ENCODE data around the gene HSD17B13. TPM values are rescaled to one million over a fixed set of nuclear protein-coding genes. Genes with fewer than 3 reads are reported as not detected.

The HSD17B13 gene
- total RNA-seq, 4 donors from 2014 or later: 0.14 to 2.4 (median 0.26) TPM; not detected in 1

GRCh38 chr4:87270825-87271224 is 51.9 kb downstream of the HSD17B13 start:
- Histone ChIP-seq H3K36me3 (no peaks in the 10 kb centered on the region), H3K9me3 (no peaks in the 10 kb centered on the region), H3K4me3 (no peak overlapping the region), H3K27ac (no peak overlapping the region), H3K27me3 (no peaks in the 10 kb centered on the region), H3K4me1 (peaks cover 0 to 9% of the 10 kb centered on the region in 2 donors)
- TF ChIP-seq POLR2A (IDR thresholded peaks at IDR 0.05): no peak
- no peak for DNase-seq
- intact Hi-C loops (cut with DNase I; ENCODE audit: low total_unique reads): no loop called here

GRCh38 chr4:87270144-87270543 is 52.5 kb downstream of the HSD17B13 start:
- Histone ChIP-seq H3K4me3 (no peak overlapping the region), H3K27ac (no peak overlapping the region), H3K27me3 (no peaks in the 10 kb centered on the region), H3K36me3 (no peaks in the 10 kb centered on the region), H3K4me1 (peaks cover 0 to 9% of the 10 kb centered on the region in 2 donors), H3K9me3 (no peaks in the 10 kb centered on the region)
- intact Hi-C loops (cut with DNase I; ENCODE audit: low total_unique reads): no loop called here
- no peak for DNase-seq
- no peak for TF ChIP-seq POLR2A (IDR thresholded peaks at IDR 0.05)
- TF ChIP-seq CTCF (IDR thresholded peaks at IDR 0.05): peak; percentile 34 to 52 (median 50)

- H3K9me3 ChIP-seq: no peaks in the 10 kb centered on the region
- H3K27me3 ChIP-seq: no peaks in the 10 kb centered on the region
- intact Hi-C loops (cut with DNase I; ENCODE audit: low total_unique reads): no loop called here
- no peak overlapping the region for H3K4me3 ChIP-seq
- H3K4me1 ChIP-seq: peaks cover 0 to 9% of the 10 kb centered on the region in 2 donors
- H3K27ac ChIP-seq: peak overlapping the region; percentile 60 to 72
- no peak for DNase-seq
- H3K36me3 ChIP-seq: no peaks in the 10 kb centered on the region
- TF ChIP-seq CTCF (IDR thresholded peaks at IDR 0.05): no peak
- TF ChIP-seq POLR2A (IDR thresholded peaks at IDR 0.05): no peak
Measured at GRCh38 chr4:87268411-87268810, 54.3 kb downstream of the HSD17B13 start.

GRCh38 chr4:87266986-87267385 is 55.7 kb downstream of the HSD17B13 start:
- H3K27ac ChIP-seq: peak overlapping the region; percentile 60 to 72
- H3K27me3 ChIP-seq: no peaks in the 10 kb centered on the region
- DNase-seq: no peak
- no peaks in the 10 kb centered on the region for H3K9me3 ChIP-seq
- H3K4me3 ChIP-seq: no peak overlapping the region
- no peaks in the 10 kb centered on the region for H3K36me3 ChIP-seq
- intact Hi-C loops (cut with DNase I; ENCODE audit: low total_unique reads): no loop called here
- peaks cover 0 to 9% of the 10 kb centered on the region in 2 donors for H3K4me1 ChIP-seq
- TF ChIP-seq CTCF (IDR thresholded peaks at IDR 0.05) (no peak), POLR2A (IDR thresholded peaks at IDR 0.05) (no peak)

GRCh38 chr4:87262886-87263285 is 59.8 kb downstream of the HSD17B13 start:
- TF ChIP-seq CTCF (IDR thresholded peaks at IDR 0.05): no peak
- no peak for TF ChIP-seq POLR2A (IDR thresholded peaks at IDR 0.05)
- intact Hi-C loops (cut with DNase I; ENCODE audit: low total_unique reads): no loop called here

GRCh38 chr4:87260477-87260876 is 62.2 kb downstream of the HSD17B13 start:
- H3K36me3 ChIP-seq: no peaks in the 10 kb centered on the region
- H3K27me3 ChIP-seq: no peaks in the 10 kb centered on the region
- no peak for DNase-seq
- no peak overlapping the region for H3K4me3 ChIP-seq
- intact Hi-C loops (cut with DNase I; ENCODE audit: low total_unique reads): no loop called here
- H3K9me3 ChIP-seq: no peaks in the 10 kb centered on the region
- H3K27ac ChIP-seq: no peak overlapping the region
- no peak for TF ChIP-seq POLR2A (IDR thresholded peaks at IDR 0.05)
- TF ChIP-seq CTCF (IDR thresholded peaks at IDR 0.05): no peak
- H3K4me1 ChIP-seq: no peaks in the 10 kb centered on the region

More at GRCh38 chr4:87262886-87263285, 59.8 kb downstream of the HSD17B13 start:
- Histone ChIP-seq H3K27me3 (no peaks in the 10 kb centered on the region), H3K27ac (no peak overlapping the region), H3K4me1 (peaks cover 0 to 4% of the 10 kb centered on the region in 2 donors), H3K36me3 (no peaks in the 10 kb centered on the region), H3K4me3 (no peak overlapping the region), H3K9me3 (no peaks in the 10 kb centered on the region)
- no peak for DNase-seq

Measured in uterus (tissue), 4 donors.